Endometrial microvascular endothelial cells (primary cell): Measurements from ENCODE around the gene RBMX2. TPM values are rescaled to one million over a fixed set of nuclear protein-coding genes. Genes with fewer than 3 reads are reported as not detected.
"Not testable (repeated sequence)": the region's sequence is repeated elsewhere in the genome, so short reads cannot be mapped to it uniquely, and the experiment has no call there.

Source experiments
- in situ Hi-C: cut with HindIII; loops from 2 replicates; pipeline ENCODE4 v1.10.0; 2017; ENCODE audit warnings: low sequenced_read_pairs, low pct_unique_long_range_greater_than_20kb; ENCODE audit errors: inconsistent ontology term
- total RNA-seq: library from RNA; depleted of rRNA; stranded (reverse); fragments of >200 nt; gene quantifications from one replicate; pipeline ENCODE4 v1.2.3, GENCODE V29; 2015; ENCODE audit errors: inconsistent ontology term

The RBMX2 gene
- 11.5 TPM for total RNA-seq

- in situ Hi-C loops: no loop called here
These were observed at the start of gene RBMX2 for GRCh38 chrX:130401415-130402207. Gene RBMX2 (plus strand): TSS chrX:130401987. CDS start chrX:130402033, 46 bp downstream.

GRCh38 chrX:130352050-130352449, 49.7 kb upstream of the RBMX2 start:
- in situ Hi-C loops: not testable (repeated sequence)

- in situ Hi-C loops: no loop called here
These were observed 25.7 kb upstream of the RBMX2 start for GRCh38 chrX:130376077-130376476.

- in situ Hi-C loops: no loop called here
These were observed 23.6 kb upstream of the RBMX2 start for GRCh38 chrX:130378024-130378669.

- in situ Hi-C loops: no loop called here
These were observed 16.3 kb upstream of the RBMX2 start, which contains the start of gene GPR119 for GRCh38 chrX:130385520-130385919. Gene GPR119 (minus strand): TSS chrX:130385674. CDS start chrX:130385447, 227 bp downstream.

GRCh38 chrX:130386408-130386808, 15.4 kb upstream of the RBMX2 start:
- in situ Hi-C loops: no loop called here

- in situ Hi-C loops: no loop called here
These were observed 8.2 kb upstream of the RBMX2 start for GRCh38 chrX:130393451-130394074.

- in situ Hi-C loops: no loop called here
These were observed 6.4 kb upstream of the RBMX2 start for GRCh38 chrX:130395341-130395740.

GRCh38 chrX:130402208-130402684, 459 bp downstream of the RBMX2 start:
- in situ Hi-C loops: no loop called here

- in situ Hi-C loops: no loop called here
These were observed 11.6 kb downstream of the RBMX2 start for GRCh38 chrX:130413415-130413814.

GRCh38 chrX:130414800-130415199, 13.0 kb downstream of the RBMX2 start:
- in situ Hi-C loops: no loop called here

- in situ Hi-C loops: no loop called here
These were observed 13.4 kb downstream of the RBMX2 start for GRCh38 chrX:130415201-130415600.

GRCh38 chrX:130416785-130417184, 15.0 kb downstream of the RBMX2 start:
- in situ Hi-C loops: no loop called here

GRCh38 chrX:130418066-130418465, 16.3 kb downstream of the RBMX2 start:
- in situ Hi-C loops: no loop called here

GRCh38 chrX:130418740-130419139, 17.0 kb downstream of the RBMX2 start:
- in situ Hi-C loops: no loop called here

- in situ Hi-C loops: no loop called here
These were observed 17.5 kb downstream of the RBMX2 start for GRCh38 chrX:130419263-130419662.

GRCh38 chrX:130426531-130426930, 24.7 kb downstream of the RBMX2 start:
- in situ Hi-C loops: no loop called here

GRCh38 chrX:130429236-130429635, 27.4 kb downstream of the RBMX2 start:
- in situ Hi-C loops: not testable (repeated sequence)

GRCh38 chrX:130435937-130436336, 34.1 kb downstream of the RBMX2 start:
- in situ Hi-C loops: no loop called here

GRCh38 chrX:130437996-130438395, 36.2 kb downstream of the RBMX2 start:
- in situ Hi-C loops: not testable (repeated sequence)
